ENCODE measurements around the gene LHPP. TPM values are rescaled to one million over a fixed set of nuclear protein-coding genes. Genes with fewer than 3 reads are reported as not detected.

LHPP gene
- total RNA-seq, 1 donor from 2014 or later = 24.5 TPM

GRCh38 chr10:124605481-124605855, 143.8 kb downstream of the LHPP start:
- H3K4me1 Mint-ChIP-seq = peaks cover 14% of the 10 kb centered on the region
- DNase-seq (ENCODE audit: low spot score) = no peak
- Histone ChIP-seq H3K4me3 (no peak overlapping the region), H3K9ac (no peak overlapping the region), H3K9me3 (ENCODE audit: low read depth) (no peaks in the 10 kb centered on the region), H3K36me3 (no peaks in the 10 kb centered on the region), H3K79me2 (ENCODE audit: low read depth) (no peaks in the 10 kb centered on the region), H3K27ac (no peak overlapping the region), H3K4me2 (no peak overlapping the region), H3K27me3 (no peaks in the 10 kb centered on the region), H3K4me1 (peaks cover 23% of the 10 kb centered on the region), H4K20me1 (ENCODE audit: low read depth) (no peaks in the 10 kb centered on the region), H3F3A (ENCODE audit: low read depth) (no peaks in the 10 kb centered on the region), H2AFZ (replicated peaks) (no peak overlapping the region)
- peak overlapping the region; percentile 65 for H3K27ac Mint-ChIP-seq
- peaks cover 4% of the 10 kb centered on the region for H3K27me3 Mint-ChIP-seq (ENCODE audit: insufficient read depth, low read depth)
- no peak for TF ChIP-seq EZH2 (IDR thresholded peaks at IDR 0.05)
- TF ChIP-seq EZH2phosphoT487 (IDR thresholded peaks at IDR 0.05) = no peak
- no peak for TF ChIP-seq CTCF (IDR thresholded peaks at IDR 0.05)
- peak overlapping the region; percentile 12 for H3K4me3 Mint-ChIP-seq
- H3K36me3 Mint-ChIP-seq = no peaks in the 10 kb centered on the region
- no peaks in the 10 kb centered on the region for H3K9me3 Mint-ChIP-seq

GRCh38 chr10:124605856-124606812, 144.5 kb downstream of the LHPP start:
- H2AFZ ChIP-seq (replicated peaks) = no peak overlapping the region
- no peaks in the 10 kb centered on the region for H4K20me1 ChIP-seq (ENCODE audit: low read depth)
- H3K9me3 Mint-ChIP-seq = no peaks in the 10 kb centered on the region
- H3K79me2 ChIP-seq (ENCODE audit: low read depth) = no peaks in the 10 kb centered on the region
- H3K9me3 ChIP-seq (ENCODE audit: low read depth) = no peaks in the 10 kb centered on the region
- DNase-seq (ENCODE audit: low spot score) = no peak
- H3K27ac Mint-ChIP-seq = no peak overlapping the region
- H3K4me2 ChIP-seq = no peak overlapping the region
- no peaks in the 10 kb centered on the region for H3K36me3 Mint-ChIP-seq
- no peak overlapping the region for H3K4me3 Mint-ChIP-seq
- H3K27me3 ChIP-seq = no peaks in the 10 kb centered on the region
- H3K9ac ChIP-seq = no peak overlapping the region
- TF ChIP-seq EZH2phosphoT487 (IDR thresholded peaks at IDR 0.05) (no peak), CTCF (IDR thresholded peaks at IDR 0.05) (no peak), EZH2 (IDR thresholded peaks at IDR 0.05) (no peak)
- peaks cover 14% of the 10 kb centered on the region for H3K4me1 Mint-ChIP-seq
- H3K4me3 ChIP-seq = no peak overlapping the region
- peaks cover 4% of the 10 kb centered on the region for H3K27me3 Mint-ChIP-seq (ENCODE audit: insufficient read depth, low read depth)
- no peaks in the 10 kb centered on the region for H3K36me3 ChIP-seq
- H3F3A ChIP-seq (ENCODE audit: low read depth) = no peaks in the 10 kb centered on the region
- peaks cover 23% of the 10 kb centered on the region for H3K4me1 ChIP-seq
- H3K27ac ChIP-seq = no peak overlapping the region

GRCh38 chr10:124606822-124607221, 145.2 kb downstream of the LHPP start:
- Mint-ChIP-seq H3K27me3 (ENCODE audit: insufficient read depth, low read depth) (peaks cover 4% of the 10 kb centered on the region), H3K9me3 (no peaks in the 10 kb centered on the region), H3K4me1 (peaks cover 14% of the 10 kb centered on the region), H3K4me3 (no peak overlapping the region), H3K36me3 (no peaks in the 10 kb centered on the region), H3K27ac (peak overlapping the region; percentile 81)
- no peaks in the 10 kb centered on the region for H3K9me3 ChIP-seq (ENCODE audit: low read depth)
- H4K20me1 ChIP-seq (ENCODE audit: low read depth) = no peaks in the 10 kb centered on the region
- H3K79me2 ChIP-seq (ENCODE audit: low read depth) = no peaks in the 10 kb centered on the region
- no peak overlapping the region for H3K9ac ChIP-seq
- no peak for DNase-seq (ENCODE audit: low spot score)
- no peak overlapping the region for H3K4me2 ChIP-seq
- no peak overlapping the region for H2AFZ ChIP-seq (replicated peaks)
- no peak overlapping the region for H3K27ac ChIP-seq
- no peaks in the 10 kb centered on the region for H3F3A ChIP-seq (ENCODE audit: low read depth)
- H3K36me3 ChIP-seq = no peaks in the 10 kb centered on the region
- H3K4me1 ChIP-seq = peaks cover 23% of the 10 kb centered on the region
- H3K4me3 ChIP-seq = no peak overlapping the region
- TF ChIP-seq EZH2phosphoT487 (IDR thresholded peaks at IDR 0.05) = no peak
- no peak for TF ChIP-seq EZH2 (IDR thresholded peaks at IDR 0.05)
- no peak for TF ChIP-seq CTCF (IDR thresholded peaks at IDR 0.05)
- H3K27me3 ChIP-seq = no peaks in the 10 kb centered on the region

Measured in neural progenitor cell (in vitro differentiated cells).